ENCODE measurements around the gene MPPED1. TPM values are rescaled to one million over a fixed set of nuclear protein-coding genes. Genes with fewer than 3 reads are reported as not detected.

MPPED1 gene
- total RNA-seq, 1 experiment from 2014 or later, result 0.28 TPM

- no CpG with 5 or more reads among the region's 2 CpGs for WGBS (ENCODE audit: extremely low coverage, insufficient read length, low lambda C conversion rate)
- H3K9me3 Mint-ChIP-seq, result peaks cover 2 to 4% of the 10 kb centered on the region in 2 experiments; a peak in 3 of 5 replicates
- H3K36me3 Mint-ChIP-seq (ENCODE audit: insufficient read depth in 1 of 3, low read depth in 3 of 3), result no peaks in the 10 kb centered on the region
- no peak overlapping the region for H3K4me2 ChIP-seq (ENCODE audit: insufficient read depth, insufficient read length, low read length)
- H3K4ac ChIP-seq (ENCODE audit: low read depth, low read length), result no peak overlapping the region
- H4K20me1 ChIP-seq (ENCODE audit: control insufficient read depth, insufficient read depth, insufficient read length), result no peaks in the 10 kb centered on the region
- H3K4me1 ChIP-seq (ENCODE audit: insufficient read depth, low read length), result no peaks in the 10 kb centered on the region; the same call in 1 of the 2 replicates
- H2AK5ac ChIP-seq (ENCODE audit: insufficient read length, low read length), result no peak overlapping the region
- H3K9ac ChIP-seq (ENCODE audit: extremely low read depth, insufficient read length, low read length), result no peak overlapping the region
- H2BK20ac ChIP-seq (ENCODE audit: low read depth, low read length, poor library complexity, severe bottlenecking), result no peak overlapping the region
- H2AFZ ChIP-seq (ENCODE audit: low read length), result no peak overlapping the region
- H3K23me2 ChIP-seq (ENCODE audit: insufficient read length, low read depth, low read length, poor library complexity, severe bottlenecking), result no peaks in the 10 kb centered on the region
- no peak overlapping the region for H2BK5ac ChIP-seq (ENCODE audit: insufficient read length, low read length)
- H2BK15ac ChIP-seq (ENCODE audit: low read depth, low read length), result no peak overlapping the region
- no peak overlapping the region for H4K5ac ChIP-seq (ENCODE audit: insufficient read length, low read depth, low read length)
- peaks cover 6 to 11% of the 10 kb centered on the region in 2 experiments; a peak in 2 of 4 replicates for H3K4me1 Mint-ChIP-seq
- H3K56ac ChIP-seq (ENCODE audit: insufficient read length, low read depth, low read length), result no peak overlapping the region
- no peak overlapping the region for H3K14ac ChIP-seq (ENCODE audit: insufficient read depth, low read length)
- no peaks in the 10 kb centered on the region for H3K27me3 ChIP-seq (ENCODE audit: insufficient read depth, low read length)
- H3K79me2 ChIP-seq (ENCODE audit: insufficient read depth, low read length), result no peaks in the 10 kb centered on the region
- no peak overlapping the region for H2BK12ac ChIP-seq (ENCODE audit: insufficient read length, low read depth, low read length)
- no peak for DNase-seq
- no peak overlapping the region for H3K23ac ChIP-seq (ENCODE audit: insufficient read length, low read depth, low read length)
- H3K79me1 ChIP-seq (ENCODE audit: insufficient read depth, low read depth, low read length, poor library complexity, severe bottlenecking), result no peaks in the 10 kb centered on the region
- H3K27ac Mint-ChIP-seq, result no peak overlapping the region
- TF ChIP-seq CTCF (conservative IDR thresholded peaks at IDR 0.05), result no peak
- no peak overlapping the region for H3K27ac ChIP-seq (ENCODE audit: insufficient read length, low read depth, low read length)
- H2BK120ac ChIP-seq (ENCODE audit: low read depth, low read length, poor library complexity, severe bottlenecking), result no peak overlapping the region
- no peak overlapping the region for H4K91ac ChIP-seq (ENCODE audit: insufficient read length, low read depth, low read length)
- no peak overlapping the region for H3T11ph ChIP-seq (ENCODE audit: low read length)
- no peak overlapping the region for H3K18ac ChIP-seq (ENCODE audit: insufficient read length, low read depth, low read length)
- H3K4me3 Mint-ChIP-seq, result no peak overlapping the region
- peaks cover 16% of the 10 kb centered on the region for H3K27me3 Mint-ChIP-seq (ENCODE audit: low read depth)
- H3K9me3 ChIP-seq (ENCODE audit: control insufficient read depth, low read depth, low read length), result no peaks in the 10 kb centered on the region
- no peak overlapping the region for H4K8ac ChIP-seq (replicated peaks; ENCODE audit: insufficient read length, low read depth, low read length)
These were observed 44.0 kb downstream of the MPPED1 start for GRCh38 chr22:43455846-43456245.

All from H9 (cell line).